Heart right ventricle (tissue), 16 donors: ENCODE data around the gene STK32A. TPM values are rescaled to one million over a fixed set of nuclear protein-coding genes. Genes with fewer than 3 reads are reported as not detected.
A peak's percentile ranks its signal among the peaks of the same experiment; 100 is the strongest.

Experiments used
- ATAC-seq, 8 donors: fragments of 200-7000 bp; cut with Tn5 transposase; one replicate each; pipeline ENCODE4 v1.9.1; 2020; ENCODE audit warnings: mild to moderate bottlenecking in 8 of 8, moderate library complexity in 8 of 8, moderate number of reproducible peaks in 1 of 8
- DNase-seq, 2 donors: peaks; one replicate each; pipeline ENCODE4 v3.0.0-alpha.2; 2020
- H3K27ac ChIP-seq, 10 donors: fragments of 200-600 bp; sonication (generic) in 2 of 10; one replicate each; pipeline versions ENCODE4 v1.5.0 to v1.8.0; 2020 to 2022; ENCODE audit warnings: mild to moderate bottlenecking in 3 of 10
- H3K27me3 ChIP-seq, 7 donors: fragments of 200-600 bp; one replicate each; pipeline ENCODE4 v1.8.0; 2021 to 2022; ENCODE audit warnings: mild to moderate bottlenecking in 2 of 7
- H3K36me3 ChIP-seq, 9 donors: fragments of 200-600 bp; sonication (generic) in 1 of 9; one replicate each; pipeline versions ENCODE4 v1.5.0 to v1.8.0; 2020 to 2022; ENCODE audit warnings: mild to moderate bottlenecking in 2 of 9
- H3K4me1 ChIP-seq, 9 donors: fragments of 200-600 bp; sonication (generic) in 1 of 9; one replicate each; pipeline versions ENCODE4 v1.5.0 to v1.8.0; 2020 to 2022; ENCODE audit warnings: mild to moderate bottlenecking in 4 of 9
- H3K4me3 ChIP-seq, 10 donors: fragments of 200-600 bp; sonication (generic) in 2 of 10; one replicate each; pipeline versions ENCODE4 v1.5.0 to v1.8.0; 2020 to 2022; ENCODE audit warnings: mild to moderate bottlenecking in 7 of 10, moderate library complexity in 2 of 10
- H3K9me3 ChIP-seq, 11 donors: fragments of 200-600 bp in 10 of 11; sonication (generic) in 2 of 11; one replicate each; pipeline versions ENCODE4 v1.5.0 to v1.8.0; 2013 to 2022; ENCODE audit warnings: mild to moderate bottlenecking in 2 of 11, control low read depth in 1 of 11, moderate library complexity in 1 of 11
- WGBS, 2 donors: extraction: QIAGEN DNeasy Blood & Tissue Kit; methylation state at CpG; one replicate each; pipeline ENCODE4 v1.1.7; 2013; ENCODE audit warnings: inconsistent platforms in 1 of 2; 5-methylcytosine and 5-hydroxymethylcytosine counted together
- intact Hi-C, 10 donors: fragments of 100-400 bp; cut with DNase I; formaldehyde crosslinking; loops; one replicate each; pipeline versions ENCODE4 v1.11.1 to v1.14.2; 2022
- polyA plus RNA-seq, 2 donors: library from polyadenylated mRNA; stranded (reverse); fragments of 200-250 nt; gene quantifications; one replicate each; pipeline ENCODE4 v1.2.3, GENCODE V29; 2013
- total RNA-seq, 10 donors: library from RNA; stranded (reverse); fragmentation: NEBNext Ultra II Directional in 3 of 10; extraction: Animal tissue kit (Norgen Biotek cat#: 25700) in 3 of 10; gene quantifications; one replicate each; pipeline versions ENCODE4 v1.2.1 to v1.2.4, GENCODE V29; 2021 to 2023
- TF ChIP-seq, protein P1 (sequence below), 9 donors: fragments of 200-600 bp; sonication (generic) in 2 of 9; IDR thresholded peaks; one replicate each; pipeline versions ENCODE4 v1.5.0 to v1.8.0; 2021 to 2022; ENCODE audit warnings: antibody characterized with exemption in 9 of 9, mild to moderate bottlenecking in 5 of 9, moderate library complexity in 1 of 9
- donor health status: Arrhythmogenic right ventricular cardiomyopathy.
- donor health status: ischemic (EF 13 %, LVEDD 7.1; RV severe dilation, severe dysfunction).
- donor health status: healthy with polysubstance abuse.
- donor health status: DM: no; HTN: yes; CAD: no.
- donor health status: DM: no; HTN: no; CAD: no.
- donor health status: ischemic (EF 25% LVEDD 6.9; RV normal size, moderate dysfunction).
- donor health status: ischemic (EF 25% LVEDD 5.7; RV mildly dilated, moderate dysfunction).
- donor health status: healthy.
- donor health status: DM: yes; HTN: yes; CAD: no.
- donor health status: Ischemic cardiomyopathy.
- donor health status: ischemic (EF 35%, LVEDD 5.7; RV mildly dilated, moderate dysfunction).
- donor health status: nonischemic (EF 11% LVEDD 7.7; RV severe dilation, severe dysfunction).
- donor health status: DM: yes; HTN: yes; CAD: no.
- donor health status: PGD.
- donor health status: ischemic (EF 29% LVEDD 5.4; RV normal size, mild dysfunction).
- donor health status: nonischemic (EF 23%, LVEDD 6.1; RV moderate dilation, normal function).

Gene STK32A
- total and polyA plus RNA-seq, 12 donors, result 0.13 to 2.1 (median 0.76) TPM

DNA sequence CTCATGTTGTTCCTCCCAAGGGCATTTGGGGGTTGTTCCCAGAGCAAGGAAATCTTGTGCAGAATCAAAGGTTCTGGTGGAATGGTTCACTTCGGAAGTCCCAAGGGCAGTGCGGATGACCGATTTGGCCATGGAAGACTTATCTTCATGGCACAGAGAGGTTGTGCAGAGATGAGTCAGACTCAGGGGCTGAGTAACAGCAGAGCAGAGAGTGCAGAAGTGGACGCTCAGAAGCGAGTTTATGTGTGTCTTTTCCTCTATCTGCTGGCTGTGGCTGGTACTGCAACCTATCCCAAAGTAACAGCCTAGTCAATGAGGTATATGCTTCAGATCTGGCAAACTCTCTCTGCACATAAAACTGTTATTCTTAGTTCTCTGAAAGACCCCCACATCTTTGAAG lies 157.0 kb downstream of the STK32A start:
- TF ChIP-seq, protein P1, sequence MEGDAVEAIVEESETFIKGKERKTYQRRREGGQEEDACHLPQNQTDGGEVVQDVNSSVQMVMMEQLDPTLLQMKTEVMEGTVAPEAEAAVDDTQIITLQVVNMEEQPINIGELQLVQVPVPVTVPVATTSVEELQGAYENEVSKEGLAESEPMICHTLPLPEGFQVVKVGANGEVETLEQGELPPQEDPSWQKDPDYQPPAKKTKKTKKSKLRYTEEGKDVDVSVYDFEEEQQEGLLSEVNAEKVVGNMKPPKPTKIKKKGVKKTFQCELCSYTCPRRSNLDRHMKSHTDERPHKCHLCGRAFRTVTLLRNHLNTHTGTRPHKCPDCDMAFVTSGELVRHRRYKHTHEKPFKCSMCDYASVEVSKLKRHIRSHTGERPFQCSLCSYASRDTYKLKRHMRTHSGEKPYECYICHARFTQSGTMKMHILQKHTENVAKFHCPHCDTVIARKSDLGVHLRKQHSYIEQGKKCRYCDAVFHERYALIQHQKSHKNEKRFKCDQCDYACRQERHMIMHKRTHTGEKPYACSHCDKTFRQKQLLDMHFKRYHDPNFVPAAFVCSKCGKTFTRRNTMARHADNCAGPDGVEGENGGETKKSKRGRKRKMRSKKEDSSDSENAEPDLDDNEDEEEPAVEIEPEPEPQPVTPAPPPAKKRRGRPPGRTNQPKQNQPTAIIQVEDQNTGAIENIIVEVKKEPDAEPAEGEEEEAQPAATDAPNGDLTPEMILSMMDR (IDR thresholded peaks at IDR 0.05), result peak in 8 of 9 donors; percentile 24 to 52 (median 48)
- WGBS, 2 donors, result 57 to 60% methylated on average over 5 of the region's 5 CpGs
- H3K9me3 ChIP-seq, result no peaks in the 10 kb centered on the region
- H3K27me3 ChIP-seq, result no peaks in the 10 kb centered on the region
- no peak overlapping the region for H3K27ac ChIP-seq
- intact Hi-C loops, result loop anchor here in 3 of 10 donors (10.0 kb wide), 1 partner anchor 183 kb away; no protein-coding TSS in a partner anchor
- H3K4me1 ChIP-seq, result peaks cover 0 to 8% (median 0%) of the 10 kb centered on the region in 9 donors
- DNase-seq (peak in 1 of 2 donors; percentile 16), ATAC-seq (peak; percentile 39 to 85 (median 67))
- H3K36me3 ChIP-seq, result peaks cover 0 to 57% (median 5%) of the 10 kb centered on the region in 9 donors
- H3K4me3 ChIP-seq, result no peak overlapping the region

DNA sequence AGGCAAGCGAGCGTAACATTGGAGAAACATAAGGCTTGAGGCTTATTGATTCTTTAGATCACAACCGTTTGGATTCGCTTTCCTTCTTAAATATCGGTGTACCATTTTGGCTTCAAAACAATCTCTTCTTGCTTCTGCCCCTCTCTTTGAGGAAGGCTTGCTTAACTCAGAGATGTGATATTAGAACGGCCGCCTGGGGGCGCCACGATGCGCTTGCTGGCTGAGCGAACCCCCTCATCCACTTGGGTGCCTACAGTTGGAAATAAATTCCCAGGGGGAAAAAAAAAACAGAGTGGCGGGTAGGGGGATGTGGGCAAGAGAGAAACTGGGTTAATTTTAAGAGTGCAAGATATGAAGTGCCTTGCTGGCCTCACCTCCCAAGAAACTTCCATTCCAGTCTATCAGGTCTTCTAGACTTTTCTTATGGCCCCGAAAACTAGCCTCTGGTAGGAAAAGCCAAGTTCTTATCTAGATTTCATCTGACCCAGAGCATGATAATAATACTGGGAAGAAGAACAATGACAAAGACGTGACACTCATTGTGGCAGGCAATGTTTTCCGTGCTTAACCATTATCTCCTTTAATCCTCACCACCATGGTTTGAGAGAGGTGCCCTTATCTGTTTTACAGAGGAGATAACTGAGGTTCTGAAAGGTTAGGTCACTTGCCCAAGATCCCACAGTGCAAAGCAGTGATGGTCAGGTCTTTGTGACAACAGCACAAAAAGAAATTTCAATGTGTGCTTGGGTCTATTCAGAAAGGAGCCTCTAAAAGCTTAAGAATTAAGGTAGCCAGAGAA lies 159.2 kb downstream of the STK32A start:
- Histone ChIP-seq H3K27me3 (no peaks in the 10 kb centered on the region), H3K9me3 (no peaks in the 10 kb centered on the region), H3K36me3 (peaks cover 0 to 79% (median 13%) of the 10 kb centered on the region in 9 donors), H3K4me1 (peaks cover 0 to 8% (median 0%) of the 10 kb centered on the region in 9 donors), H3K27ac (no peak overlapping the region), H3K4me3 (no peak overlapping the region)
- DNase-seq, result peak in 1 of 2 donors; percentile 16
- WGBS, 2 donors, result 76 to 79% methylated on average over 15 of the region's 15 CpGs
- no peak for ATAC-seq
- TF ChIP-seq, protein P1 (IDR thresholded peaks at IDR 0.05), result peak in 4 of 9 donors; percentile 17 to 37 (median 22)
- intact Hi-C loops, result loop anchor here in 3 of 10 donors (10.0 kb wide), 1 partner anchor 181 kb away; no protein-coding TSS in a partner anchor

DNA sequence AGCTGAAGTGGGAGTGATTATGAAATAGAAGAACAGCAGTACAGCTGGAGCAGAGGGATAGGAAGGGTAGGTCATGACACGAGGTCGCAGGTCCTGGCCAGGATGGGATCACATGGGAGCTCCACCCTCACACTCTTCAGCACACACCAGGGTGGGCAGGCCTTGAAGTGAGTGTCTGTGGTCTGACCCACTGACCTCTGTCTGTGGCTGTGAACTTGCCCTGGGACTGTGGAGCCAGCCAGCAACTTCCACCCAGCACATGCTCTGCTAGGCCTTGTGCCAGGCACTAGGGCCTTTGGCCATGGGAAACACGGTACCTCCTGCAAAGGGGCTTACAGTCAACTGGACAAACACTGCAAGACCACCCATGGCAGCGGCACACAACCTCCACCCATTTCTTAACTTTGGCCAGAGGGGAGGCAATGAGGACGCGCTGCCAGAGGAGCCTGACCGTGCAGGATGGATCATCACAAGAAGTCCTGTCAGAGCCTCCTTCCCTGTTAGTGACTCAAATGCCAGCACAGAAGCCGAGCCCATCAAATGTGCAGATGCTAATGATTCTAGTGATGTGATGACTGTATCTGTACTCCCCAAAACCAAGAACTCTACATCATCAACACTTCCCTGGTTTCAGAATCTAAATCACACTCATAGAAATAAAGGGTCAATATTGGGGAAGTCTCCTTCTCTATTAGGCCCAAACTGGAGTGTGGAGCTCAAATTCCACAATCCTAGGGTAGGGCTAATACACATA lies 161.4 kb downstream of the STK32A start:
- WGBS, 2 donors, result 66 to 77% methylated on average over 8 of the region's 8 CpGs
- peak in 1 of 2 donors; percentile 48 for DNase-seq
- TF ChIP-seq, protein P1 (IDR thresholded peaks at IDR 0.05), result no peak
- Histone ChIP-seq H3K9me3 (no peaks in the 10 kb centered on the region), H3K36me3 (peaks cover 0 to 97% (median 19%) of the 10 kb centered on the region in 9 donors), H3K4me3 (no peak overlapping the region), H3K4me1 (peaks cover 0 to 8% (median 0%) of the 10 kb centered on the region in 9 donors), H3K27me3 (no peaks in the 10 kb centered on the region), H3K27ac (no peak overlapping the region)
- ATAC-seq, result peak; percentile 26 to 84 (median 52)
- intact Hi-C loops, result loop anchor here in 3 of 10 donors (10.0 kb wide), 1 partner anchor 179 kb away; no protein-coding TSS in a partner anchor

DNA sequence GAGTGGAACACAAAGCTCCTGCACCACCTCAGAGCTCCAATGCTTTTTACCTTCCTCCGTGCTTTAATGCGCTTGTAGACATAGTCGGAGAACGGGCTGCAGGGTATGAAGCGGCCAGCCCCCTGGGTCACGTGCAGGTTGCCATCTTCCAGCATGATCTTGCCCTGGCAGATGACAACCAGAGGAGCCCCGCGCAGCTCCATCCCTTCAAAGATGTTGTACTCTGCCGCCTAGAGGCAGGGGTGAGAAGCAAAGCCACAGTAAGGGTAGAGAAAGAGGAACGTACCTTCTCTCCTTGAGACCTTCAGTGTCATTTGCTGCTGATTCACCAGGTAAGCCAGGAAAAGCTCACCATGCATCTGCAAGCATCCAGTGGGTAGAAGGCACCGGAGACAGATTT lies 162.8 kb downstream of the STK32A start:
- Histone ChIP-seq H3K27me3 (no peaks in the 10 kb centered on the region), H3K4me1 (peaks cover 0 to 8% (median 0%) of the 10 kb centered on the region in 9 donors), H3K4me3 (no peak overlapping the region), H3K27ac (no peak overlapping the region), H3K9me3 (peaks cover 0 to under 1% (median 0%) of the 10 kb centered on the region in 11 donors), H3K36me3 (peaks cover 0 to 93% (median 18%) of the 10 kb centered on the region in 9 donors)
- intact Hi-C loops, result loop anchor here in 3 of 10 donors (10.0 kb wide), 1 partner anchor 177 kb away; no protein-coding TSS in a partner anchor
- DNase-seq (no peak), ATAC-seq (no peak)
- TF ChIP-seq, protein P1 (IDR thresholded peaks at IDR 0.05), result no peak
- WGBS, 2 donors, result 82 to 94% methylated on average over 11 of the region's 11 CpGs
